OCI-LY3 (cell line): ENCODE data around the gene ABTB2.

Experiments used
- H2AFZ ChIP-seq: fragments of 200-600, 300-600 bp; shearing (Covaris generic); 2 replicates; pipeline ENCODE4 v1.6.0; 2014; ENCODE audit warnings: antibody characterized with exemption, low read depth, low read length
- H3K27ac ChIP-seq: fragments of 200-600, 300-600 bp; sonication (generic); 2 replicates; pipeline ENCODE4 v1.5.1; 2014; ENCODE audit warnings: mild to moderate bottlenecking, low read length, moderate library complexity, mixed read lengths
- H3K27me3 ChIP-seq: fragments of 200-600, 300-600 bp; sonication (generic); 2 replicates; pipeline ENCODE4 v1.6.1; 2014; ENCODE audit warnings: low read depth, low read length, mixed read lengths
- H3K36me3 ChIP-seq: fragments of 200-600, 300-600 bp; sonication (generic); replicated peaks from 2 replicates; pipeline ENCODE3; 2014; ENCODE audit warnings: low read depth, low read length, mixed read lengths
- H3K4me1 ChIP-seq: fragments of 300-600, 200-600 bp; sonication (generic); 2 replicates; pipeline ENCODE4 v1.6.1; 2014; ENCODE audit warnings: low read length, mixed read lengths
- H3K4me2 ChIP-seq: fragments of 200-600, 300-600 bp; sonication (generic); 2 replicates; pipeline ENCODE4 v1.6.1; 2014; ENCODE audit warnings: low read length, mixed read lengths
- H3K4me3 ChIP-seq: fragments of 300-600, 200-600 bp; sonication (generic); 2 replicates; pipeline ENCODE4 v1.5.1; 2014; ENCODE audit warnings: antibody characterized with exemption, mild to moderate bottlenecking, low read length, moderate library complexity
- H3K79me2 ChIP-seq: fragments of 300-600, 200-600 bp; shearing (Covaris generic); 2 replicates; pipeline ENCODE4 v1.6.1; 2014; ENCODE audit warnings: mild to moderate bottlenecking, low read length, mixed read lengths
- H3K9ac ChIP-seq: fragments of 300-600, 200-600 bp; shearing (Covaris generic); 2 replicates; pipeline ENCODE4 v1.6.0; 2014; ENCODE audit warnings: mild to moderate bottlenecking, low read length, moderate library complexity
- H3K9me3 ChIP-seq: fragments of 200-600, 300-600 bp; shearing (Covaris generic); 2 replicates; pipeline ENCODE4 v1.6.1; 2014; ENCODE audit warnings: low read length, mixed read lengths; ENCODE audit not compliant: insufficient read depth
- H4K20me1 ChIP-seq: fragments of 200-600, 300-600 bp; sonication (generic); 2 replicates; pipeline ENCODE4 v1.6.1; 2016; ENCODE audit warnings: low read length, mixed read lengths; ENCODE audit not compliant: insufficient read depth
- CTCF ChIP-seq: fragments of 200-600, 300-600 bp; sonication (generic); IDR thresholded peaks from 2 replicates; pipeline ENCODE4 v1.5.1; 2014; ENCODE audit warnings: antibody characterized with exemption, low read length, low read depth
- EZH2phosphoT487 ChIP-seq: fragments of 200-600 bp; shearing (Covaris generic); IDR thresholded peaks from 2 replicates; pipeline ENCODE4 v1.6.1; 2018; ENCODE audit warnings: antibody characterized with exemption, mixed run types, low read depth

Gene ABTB2

GRCh38 chr11:34151916-34152845 lies 205.6 kb downstream of the ABTB2 start:
- Histone ChIP-seq H3K9me3 (no peaks in the 10 kb centered on the region), H3K4me1 (peaks cover 31% of the 10 kb centered on the region), H3K27ac (no peak overlapping the region), H4K20me1 (no peaks in the 10 kb centered on the region), H3K9ac (no peak overlapping the region), H3K27me3 (no peaks in the 10 kb centered on the region), H3K36me3 (peaks cover 62% of the 10 kb centered on the region), H3K79me2 (peaks cover 6% of the 10 kb centered on the region; the same call in 1 of the 2 replicates), H3K4me2 (no peak overlapping the region), H2AFZ (no peak overlapping the region), H3K4me3 (no peak overlapping the region)
- no peak for TF ChIP-seq CTCF
- TF ChIP-seq EZH2phosphoT487: no peak

- TF ChIP-seq CTCF: no peak
- no peak for TF ChIP-seq EZH2phosphoT487
- Histone ChIP-seq H3K9ac (no peak overlapping the region), H2AFZ (no peak overlapping the region), H3K4me3 (no peak overlapping the region), H3K4me2 (no peak overlapping the region), H4K20me1 (no peaks in the 10 kb centered on the region), H3K27ac (no peak overlapping the region), H3K36me3 (peaks cover 72% of the 10 kb centered on the region), H3K27me3 (no peaks in the 10 kb centered on the region), H3K79me2 (peaks cover 11% of the 10 kb centered on the region; the same call in 1 of the 2 replicates), H3K9me3 (no peaks in the 10 kb centered on the region), H3K4me1 (peaks cover 41% of the 10 kb centered on the region)
Observed at GRCh38 chr11:34151166-34151565, 206.6 kb downstream of the ABTB2 start.

- H3K4me3 ChIP-seq: no peak overlapping the region
- no peaks in the 10 kb centered on the region for H3K27me3 ChIP-seq
- peaks cover 72% of the 10 kb centered on the region for H3K36me3 ChIP-seq
- peaks cover 11% of the 10 kb centered on the region; the same call in 1 of the 2 replicates for H3K79me2 ChIP-seq
- H3K4me1 ChIP-seq: peaks cover 46% of the 10 kb centered on the region
- no peaks in the 10 kb centered on the region for H4K20me1 ChIP-seq
- H3K4me2 ChIP-seq: no peak overlapping the region
- no peaks in the 10 kb centered on the region for H3K9me3 ChIP-seq
- H2AFZ ChIP-seq: no peak overlapping the region
- no peak for TF ChIP-seq EZH2phosphoT487
- no peak overlapping the region for H3K27ac ChIP-seq
- H3K9ac ChIP-seq: no peak overlapping the region
Observed at GRCh38 chr11:34150494-34151151, 207.2 kb downstream of the ABTB2 start.

GRCh38 chr11:34149786-34150185 lies 208.0 kb downstream of the ABTB2 start:
- peak; percentile 22; the same call in 1 of the 2 replicates for TF ChIP-seq CTCF
- no peak for TF ChIP-seq EZH2phosphoT487
- Histone ChIP-seq H3K4me1 (peaks cover 50% of the 10 kb centered on the region), H2AFZ (no peak overlapping the region), H3K36me3 (peaks cover 68% of the 10 kb centered on the region), H3K27ac (no peak overlapping the region), H3K79me2 (peaks cover 11% of the 10 kb centered on the region; the same call in 1 of the 2 replicates), H4K20me1 (no peaks in the 10 kb centered on the region), H3K9me3 (no peaks in the 10 kb centered on the region), H3K27me3 (no peaks in the 10 kb centered on the region), H3K9ac (no peak overlapping the region), H3K4me3 (no peak overlapping the region), H3K4me2 (no peak overlapping the region)
